ENCODE results near the gene SCTR. TPM values are rescaled to one million over a fixed set of nuclear protein-coding genes. Genes with fewer than 3 reads are reported as not detected.

The SCTR gene
- total RNA-seq, 2 experiments from 2014 or later = not detected

- DNase-seq = no peak
- CTCF ChIA-PET = no interaction called here
- H3K27me3 Mint-ChIP-seq = peaks cover 14% of the 10 kb centered on the region
- H3K27ac Mint-ChIP-seq = no peak overlapping the region
- H3K36me3 Mint-ChIP-seq = no peaks in the 10 kb centered on the region
- H3K4me3 Mint-ChIP-seq = no peak overlapping the region
- no peaks in the 10 kb centered on the region for H3K9me3 Mint-ChIP-seq
- intact Hi-C loops (cut with micrococcal nuclease) = no loop called here
- POLR2A ChIA-PET = no interaction called here
- no peaks in the 10 kb centered on the region for H3K4me1 Mint-ChIP-seq (ENCODE audit: low read depth)
Measured at GRCh38 chr2:119491776-119492525, 32.3 kb downstream of the SCTR start.

- Mint-ChIP-seq H3K27me3 (peaks cover 11% of the 10 kb centered on the region), H3K36me3 (no peaks in the 10 kb centered on the region), H3K9me3 (no peaks in the 10 kb centered on the region), H3K4me1 (ENCODE audit: low read depth) (no peaks in the 10 kb centered on the region), H3K27ac (no peak overlapping the region), H3K4me3 (no peak overlapping the region)
- ChIA-PET CTCF (no interaction called here), POLR2A (no interaction called here)
- DNase-seq = no peak
- intact Hi-C loops (cut with micrococcal nuclease) = no loop called here
Measured at GRCh38 chr2:119490653-119491195, 33.6 kb downstream of the SCTR start.

- ChIA-PET POLR2A (no interaction called here), CTCF (no interaction called here)
- DNase-seq = no peak
- no peaks in the 10 kb centered on the region for H3K9me3 Mint-ChIP-seq
- no peak overlapping the region for H3K4me3 Mint-ChIP-seq
- H3K27ac Mint-ChIP-seq = no peak overlapping the region
- H3K36me3 Mint-ChIP-seq = no peaks in the 10 kb centered on the region
- H3K4me1 Mint-ChIP-seq (ENCODE audit: low read depth) = no peaks in the 10 kb centered on the region
- intact Hi-C loops (cut with micrococcal nuclease) = no loop called here
- H3K27me3 Mint-ChIP-seq = peaks cover 6% of the 10 kb centered on the region
Measured at GRCh38 chr2:119490106-119490505, 34.2 kb downstream of the SCTR start.

- intact Hi-C loops (cut with micrococcal nuclease) = no loop called here
- no peak overlapping the region for H3K27ac Mint-ChIP-seq
- no peak for DNase-seq
- H3K9me3 Mint-ChIP-seq = no peaks in the 10 kb centered on the region
- no peaks in the 10 kb centered on the region for H3K36me3 Mint-ChIP-seq
- peaks cover 3% of the 10 kb centered on the region for H3K27me3 Mint-ChIP-seq
- CTCF ChIA-PET = interaction anchor here (4.2 kb wide), 1 partner anchor 13 kb away, joined by 21 read pairs; no protein-coding TSS in a partner anchor
- POLR2A ChIA-PET = no interaction called here
- H3K4me1 Mint-ChIP-seq (ENCODE audit: low read depth) = no peaks in the 10 kb centered on the region
- H3K4me3 Mint-ChIP-seq = no peak overlapping the region
Measured at GRCh38 chr2:119489232-119489952, 34.9 kb downstream of the SCTR start.

- POLR2A ChIA-PET = no interaction called here
- CTCF ChIA-PET = interaction anchor here (4.2 kb wide), 1 partner anchor 12 kb away, joined by 21 read pairs; no protein-coding TSS in a partner anchor
- DNase-seq = no peak
- H3K9me3 Mint-ChIP-seq = no peaks in the 10 kb centered on the region
- no peaks in the 10 kb centered on the region for H3K4me1 Mint-ChIP-seq (ENCODE audit: low read depth)
- intact Hi-C loops (cut with micrococcal nuclease) = no loop called here
- no peaks in the 10 kb centered on the region for H3K36me3 Mint-ChIP-seq
- no peak overlapping the region for H3K27ac Mint-ChIP-seq
- no peak overlapping the region for H3K4me3 Mint-ChIP-seq
- H3K27me3 Mint-ChIP-seq = peaks cover 4% of the 10 kb centered on the region
Measured at GRCh38 chr2:119488245-119489214, 35.8 kb downstream of the SCTR start.

- Mint-ChIP-seq H3K27ac (no peak overlapping the region), H3K4me1 (ENCODE audit: low read depth) (no peaks in the 10 kb centered on the region)
- CTCF ChIA-PET = interaction anchor here (4.2 kb wide), 1 partner anchor 11 kb away, joined by 21 read pairs; no protein-coding TSS in a partner anchor
Measured at GRCh38 chr2:119487434-119488244, 36.6 kb downstream of the SCTR start.

GRCh38 chr2:119486886-119487285 is 37.4 kb downstream of the SCTR start:
- ChIA-PET POLR2A (no interaction called here), CTCF (interaction anchor here (4.2 kb wide), 1 partner anchor 10 kb away, joined by 21 read pairs; no protein-coding TSS in a partner anchor)
- no peaks in the 10 kb centered on the region for H3K9me3 Mint-ChIP-seq

More at GRCh38 chr2:119487434-119488244, 36.6 kb downstream of the SCTR start:
- POLR2A ChIA-PET = no interaction called here
- no peak overlapping the region for H3K4me3 Mint-ChIP-seq
- H3K9me3 Mint-ChIP-seq = no peaks in the 10 kb centered on the region
- intact Hi-C loops (cut with micrococcal nuclease) = no loop called here
- DNase-seq = no peak
- H3K36me3 Mint-ChIP-seq = no peaks in the 10 kb centered on the region
- H3K27me3 Mint-ChIP-seq = peaks cover 1% of the 10 kb centered on the region

GRCh38 chr2:119486196-119486827 is 38.0 kb downstream of the SCTR start:
- Mint-ChIP-seq H3K27me3 (peaks cover 1% of the 10 kb centered on the region), H3K9me3 (no peaks in the 10 kb centered on the region), H3K36me3 (no peaks in the 10 kb centered on the region), H3K4me1 (ENCODE audit: low read depth) (no peaks in the 10 kb centered on the region), H3K27ac (no peak overlapping the region), H3K4me3 (no peak overlapping the region)
- intact Hi-C loops (cut with micrococcal nuclease) = no loop called here
- no peak for DNase-seq
- ChIA-PET CTCF (interaction anchor here (4.2 kb wide), 1 partner anchor 10 kb away, joined by 21 read pairs; no protein-coding TSS in a partner anchor), POLR2A (no interaction called here)

More at GRCh38 chr2:119486886-119487285, 37.4 kb downstream of the SCTR start:
- intact Hi-C loops (cut with micrococcal nuclease) = no loop called here
- Mint-ChIP-seq H3K36me3 (no peaks in the 10 kb centered on the region), H3K4me3 (no peak overlapping the region), H3K4me1 (ENCODE audit: low read depth) (no peaks in the 10 kb centered on the region), H3K27me3 (peaks cover 1% of the 10 kb centered on the region), H3K27ac (no peak overlapping the region)
- no peak for DNase-seq

GRCh38 chr2:119485336-119486110 is 38.8 kb downstream of the SCTR start:
- Mint-ChIP-seq H3K36me3 (no peaks in the 10 kb centered on the region), H3K27ac (no peak overlapping the region), H3K4me3 (no peak overlapping the region), H3K9me3 (no peaks in the 10 kb centered on the region), H3K4me1 (ENCODE audit: low read depth) (no peaks in the 10 kb centered on the region), H3K27me3 (peaks cover 1% of the 10 kb centered on the region)
- intact Hi-C loops (cut with micrococcal nuclease) = no loop called here
- CTCF ChIA-PET = interaction anchor here (4.2 kb wide), 1 partner anchor 9 kb away, joined by 21 read pairs; no protein-coding TSS in a partner anchor
- no peak for DNase-seq
- POLR2A ChIA-PET = no interaction called here

- CTCF ChIA-PET = interaction anchor here (4.2 kb wide), 1 partner anchor 8 kb away, joined by 21 read pairs; no protein-coding TSS in a partner anchor
- H3K4me1 Mint-ChIP-seq (ENCODE audit: low read depth) = no peaks in the 10 kb centered on the region
- no peaks in the 10 kb centered on the region for H3K9me3 Mint-ChIP-seq
- H3K36me3 Mint-ChIP-seq = no peaks in the 10 kb centered on the region
- H3K27ac Mint-ChIP-seq = no peak overlapping the region
- peaks cover 1% of the 10 kb centered on the region for H3K27me3 Mint-ChIP-seq
- no peak overlapping the region for H3K4me3 Mint-ChIP-seq
- DNase-seq = no peak
- POLR2A ChIA-PET = no interaction called here
- intact Hi-C loops (cut with micrococcal nuclease) = no loop called here
Measured at GRCh38 chr2:119484834-119485233, 39.4 kb downstream of the SCTR start.
